GM12878 (cell line): ENCODE results near the gene SERBP1. TPM values are rescaled to one million over a fixed set of nuclear protein-coding genes. Genes with fewer than 3 reads are reported as not detected.

Experiments
- ATF2 ChIP-seq: IDR thresholded peaks from 2 replicates; pipeline ENCODE4 v1.6.1; 2012; ENCODE audit warnings: low read length, inconsistent platforms
- HDGF ChIP-seq: fragments of 450-650 bp; IDR thresholded peaks from 2 replicates; pipeline ENCODE4 v1.6.1; 2016; ENCODE audit warnings: antibody characterized with exemption
- KLF5 ChIP-seq: fragments of 450-650 bp; IDR thresholded peaks from 2 replicates; pipeline ENCODE4 v1.6.1; 2014; ENCODE audit warnings: mild to moderate bottlenecking; ENCODE audit not compliant: partially characterized antibody
- MTA2 ChIP-seq: fragments of 450-650 bp; IDR thresholded peaks from 2 replicates; pipeline ENCODE4 v1.6.1; 2016; ENCODE audit warnings: low read depth, mild to moderate bottlenecking, moderate library complexity
- RB1 ChIP-seq: fragments of 450-650 bp; formaldehyde crosslinking; IDR thresholded peaks from 2 replicates; pipeline ENCODE4 v1.6.1; 2017; ENCODE audit warnings: mild to moderate bottlenecking, borderline replicate concordance
- RUNX3 ChIP-seq: IDR thresholded peaks from 2 replicates; pipeline ENCODE4 v1.6.1; 2012; ENCODE audit warnings: low read length, inconsistent platforms
- ZBTB11 ChIP-seq: fragments of 450-650 bp; formaldehyde crosslinking; IDR thresholded peaks from 2 replicates; pipeline ENCODE4 v1.5.0; 2022; ENCODE audit warnings: mild to moderate bottlenecking, missing genetic modification characterization
- ZNF622 ChIP-seq: fragments of 450-650 bp; IDR thresholded peaks from 2 replicates; pipeline ENCODE4 v1.6.1; 2017; ENCODE audit warnings: mild to moderate bottlenecking, inconsistent platforms
- polyA plus RNA-seq, 11 experiments: library from polyadenylated mRNA; depleted of rRNA in 4 of 11; unstranded in 6 of 11; stranded (reverse) in 5 of 11; fragments of >200 nt; fragmentation: Nextera tagmentation in 4 of 11; fragmentation: Illumina TruSeq in 1 of 11; extraction: Ambion mirVana in 4 of 11; extraction: Trizol in 1 of 11; gene quantifications; 1 replicate in 1 of 11; 2 replicates in 10 of 11; pipeline versions ENCODE4 v1.2.1 to v1.2.3, GENCODE V29; 2011 to 2016; ENCODE audit warnings: inconsistent platforms in 2 of 11, missing spikeins in 2 of 11, low read depth in 1 of 11
- total RNA-seq, 4 experiments: library from RNA; depleted of rRNA in 3 of 4; stranded (reverse); fragments of >200 nt in 3 of 4; fragmentation: Illumina TruSeq in 1 of 4; extraction: Trizol in 1 of 4; gene quantifications; 2 replicates each; pipeline versions ENCODE4 v1.2.1 to v1.2.3, GENCODE V29; 2013 to 2021

SERBP1 gene
- total and polyA plus RNA-seq, 10 of the 15 experiments (the other 5 are each of a cell fraction or from before 2014, with no cell fraction given) = 76.7 to 509 (median 384) TPM

GRCh38 chr1:67479146-67479891 lies 49.1 kb upstream of the SERBP1 start (continued):
- TF ChIP-seq ZBTB11 (CRISPR knock-in tag) (no peak), ATF2 (no peak), RUNX3 (no peak), KLF5 (no peak), RB1 (no peak), MTA2 (no peak), ZNF622 (no peak), HDGF (no peak)
